Mesodermal cell (in vitro differentiated cells): Measurements from ENCODE around the gene P2RY8.
"Not testable (repeated sequence)": the region's sequence is repeated elsewhere in the genome, so short reads cannot be mapped to it uniquely, and the experiment has no call there.

ENCODE experiments used
- H3K27ac ChIP-seq: 2 replicates; pipeline ENCODE4 v1.7.0; 2013; ENCODE audit warnings: mild to moderate bottlenecking, low read depth, low read length, moderate library complexity; ENCODE audit not compliant: severe bottlenecking
- H3K36me3 ChIP-seq: 2 replicates; pipeline ENCODE4 v1.7.1; 2013; ENCODE audit warnings: mild to moderate bottlenecking, low read length, moderate library complexity; ENCODE audit not compliant: control insufficient read depth, insufficient read depth
- H3K4me1 ChIP-seq: one replicate; pipeline ENCODE4 v1.7.1; 2013; ENCODE audit warnings: mild to moderate bottlenecking, low read length; ENCODE audit not compliant: insufficient read depth, control insufficient read depth, poor library complexity, severe bottlenecking
- H3K4me3 ChIP-seq: 2 replicates; pipeline ENCODE4 v1.7.0; 2013; ENCODE audit warnings: low read length, control low read depth, mild to moderate bottlenecking; ENCODE audit not compliant: insufficient read depth, poor library complexity, severe bottlenecking; ENCODE audit errors: extremely low read depth
- H3K9me3 ChIP-seq: 2 replicates; pipeline ENCODE4 v1.7.1; 2013; ENCODE audit warnings: mild to moderate bottlenecking, low read length, moderate library complexity; ENCODE audit not compliant: control insufficient read depth
- WGBS, 2 experiments: methylation state at CpG; one replicate each; pipeline ENCODE4 v1.1.5; 2013; ENCODE audit warnings: missing lambda C conversion rate in 2 of 2; ENCODE audit not compliant: insufficient coverage in 2 of 2; 5-methylcytosine and 5-hydroxymethylcytosine counted together

P2RY8 gene

DNA sequence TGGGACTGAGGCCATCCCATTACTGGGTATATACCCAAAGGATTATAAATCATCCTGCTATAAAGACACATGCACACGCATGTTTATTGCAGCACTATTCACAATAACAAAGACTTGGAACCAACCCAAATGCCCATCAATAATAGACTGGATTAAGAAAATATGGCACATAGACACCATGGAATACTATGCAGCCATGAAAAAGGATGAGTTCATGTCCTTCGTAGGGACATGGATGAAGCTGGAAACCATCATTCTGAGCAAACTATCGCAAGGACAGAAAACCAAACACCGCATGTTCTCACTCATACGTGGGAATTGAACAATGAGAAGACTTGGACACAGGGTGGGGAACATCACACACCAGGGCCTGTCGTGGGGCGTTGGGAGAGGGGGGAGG, 27.1 kb upstream of the P2RY8 start:
- not testable (repeated sequence) for H3K36me3 ChIP-seq, H3K4me1 ChIP-seq, H3K27ac ChIP-seq, H3K9me3 ChIP-seq, H3K4me3 ChIP-seq
- WGBS, 2 experiments = 86% methylated on average over 4 to 5 of the region's 7 CpGs

DNA sequence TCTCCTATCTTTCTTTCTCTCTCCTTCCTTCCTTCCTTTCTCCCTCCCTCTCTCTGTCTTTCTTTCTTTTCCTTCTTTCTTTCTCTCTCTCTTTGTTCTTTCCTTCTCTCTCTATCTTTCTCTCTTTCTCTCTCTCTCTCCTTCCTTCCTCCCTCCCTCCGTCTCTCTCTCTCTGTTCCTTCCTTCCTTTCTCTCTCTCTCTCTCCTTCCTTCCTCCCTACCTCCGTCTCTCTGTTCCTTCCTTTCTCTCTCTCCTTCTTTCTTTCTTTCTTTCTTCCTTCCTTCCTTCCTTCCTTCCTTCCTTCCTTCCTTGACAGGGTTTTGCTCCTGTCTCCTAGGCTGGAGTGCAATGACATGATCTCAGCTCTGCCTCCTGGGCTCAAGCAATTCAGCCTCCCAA, 24.2 kb upstream of the P2RY8 start:
- WGBS, 2 experiments = 75 to 88% methylated on average over 1 to 2 of the region's 2 CpGs
- Histone ChIP-seq H3K4me1 (no peaks in the 10 kb centered on the region), H3K27ac (no peak overlapping the region), H3K4me3 (no peak overlapping the region), H3K36me3 (no peaks in the 10 kb centered on the region), H3K9me3 (no peaks in the 10 kb centered on the region)

DNA sequence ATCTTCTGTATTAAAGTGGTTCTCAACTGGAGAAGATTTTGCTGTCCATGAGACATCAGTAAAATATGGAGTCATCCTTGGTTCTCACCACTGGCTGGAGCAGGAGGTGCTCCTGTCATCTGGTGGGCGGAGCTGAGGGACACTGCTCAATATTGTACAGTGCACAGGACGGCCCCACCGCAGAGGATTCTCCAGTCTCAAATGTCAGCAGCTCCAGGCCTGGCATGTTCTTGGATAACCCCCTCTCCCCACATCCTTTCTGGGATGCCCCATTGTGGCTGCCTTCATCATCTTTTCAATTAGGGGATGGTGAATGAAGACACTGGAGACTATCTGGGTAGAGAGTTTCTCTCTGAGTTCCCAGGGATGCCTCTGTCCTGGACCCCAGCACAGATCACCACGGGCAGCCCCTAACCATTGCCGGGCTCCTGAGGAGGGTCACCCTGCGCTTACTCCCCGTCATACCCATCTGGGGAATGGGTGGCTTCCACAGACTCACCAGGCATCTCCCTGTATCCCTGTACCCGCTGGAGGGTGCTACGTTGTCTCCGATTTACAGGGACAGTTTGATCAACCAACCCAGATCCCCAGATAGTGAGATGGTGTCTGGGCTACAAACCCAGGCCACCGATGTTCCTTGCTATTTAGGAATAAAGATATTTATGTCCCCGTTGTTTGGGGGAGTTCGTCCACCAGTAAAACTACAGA, 21.9 kb upstream of the P2RY8 start:
- Histone ChIP-seq H3K36me3 (no peaks in the 10 kb centered on the region), H3K4me1 (no peaks in the 10 kb centered on the region), H3K9me3 (no peaks in the 10 kb centered on the region), H3K4me3 (no peak overlapping the region), H3K27ac (no peak overlapping the region)
- WGBS, 2 experiments = 78 to 85% methylated on average over 10 of the region's 13 CpGs

- H3K4me1 ChIP-seq, H3K27ac ChIP-seq, H3K4me3 ChIP-seq, H3K36me3 ChIP-seq, H3K9me3 ChIP-seq: not testable (repeated sequence)
These were observed 20.5 kb upstream of the P2RY8 start for GRCh38 chrX:1557442-1557841.

- Histone ChIP-seq H3K4me3 (no peak overlapping the region), H3K36me3 (no peaks in the 10 kb centered on the region), H3K27ac (no peak overlapping the region), H3K9me3 (no peaks in the 10 kb centered on the region), H3K4me1 (no peaks in the 10 kb centered on the region)
- 83 to 85% methylated on average over 4 to 5 of the region's 6 CpGs for WGBS, 2 experiments
These were observed 18.4 kb upstream of the P2RY8 start for GRCh38 chrX:1555370-1555769.

GRCh38 chrX:1554469-1555210, 17.7 kb upstream of the P2RY8 start:
- no peaks in the 10 kb centered on the region for H3K36me3 ChIP-seq
- 91 to 92% methylated on average over 16 to 18 of the region's 19 CpGs for whole genome bisulfite sequencing, 2 experiments
- H3K4me3 ChIP-seq = no peak overlapping the region
- no peak overlapping the region for H3K27ac ChIP-seq
- no peaks in the 10 kb centered on the region for H3K4me1 ChIP-seq
- no peaks in the 10 kb centered on the region for H3K9me3 ChIP-seq

- no peaks in the 10 kb centered on the region for H3K9me3 ChIP-seq
- 95 to 98% methylated on average over 3 of the region's 3 CpGs for WGBS, 2 experiments
- no peaks in the 10 kb centered on the region for H3K4me1 ChIP-seq
- no peak overlapping the region for H3K27ac ChIP-seq
- H3K36me3 ChIP-seq = no peaks in the 10 kb centered on the region
- H3K4me3 ChIP-seq = no peak overlapping the region
These were observed 15.1 kb upstream of the P2RY8 start for GRCh38 chrX:1551959-1552546.

DNA sequence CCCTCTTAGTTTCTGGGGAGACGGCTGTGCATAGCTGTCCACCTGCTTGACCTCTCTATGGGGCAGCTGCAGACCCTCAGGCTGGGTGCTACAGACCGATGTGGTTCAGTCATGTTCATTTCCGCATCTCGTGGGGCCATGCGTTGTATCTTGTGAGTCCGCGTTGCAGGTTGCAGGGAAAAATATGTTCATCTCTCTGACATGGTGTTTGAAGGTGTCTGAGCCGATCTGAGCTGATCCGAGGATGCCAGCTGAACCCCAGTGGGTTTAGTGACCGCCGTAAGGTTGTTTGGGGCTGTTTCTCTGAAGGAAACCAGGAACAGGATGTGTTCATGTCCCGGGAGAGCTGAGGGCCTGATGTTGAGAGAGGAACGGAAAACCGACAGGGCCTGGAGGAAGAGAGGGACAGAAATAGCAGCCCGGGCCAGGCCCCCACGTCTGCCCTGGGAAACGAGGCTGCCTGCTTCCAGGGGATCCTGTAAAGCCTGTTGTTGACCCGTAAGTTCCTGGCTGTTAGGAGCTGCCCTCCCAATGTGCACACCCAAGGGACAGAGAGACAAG, 9.8 kb upstream of the P2RY8 start:
- 89 to 92% methylated on average over 14 to 18 of the region's 18 CpGs for WGBS, 2 experiments
- Histone ChIP-seq H3K4me1 (no peaks in the 10 kb centered on the region), H3K9me3 (no peaks in the 10 kb centered on the region), H3K27ac (no peak overlapping the region), H3K4me3 (no peak overlapping the region), H3K36me3 (no peaks in the 10 kb centered on the region)

DNA sequence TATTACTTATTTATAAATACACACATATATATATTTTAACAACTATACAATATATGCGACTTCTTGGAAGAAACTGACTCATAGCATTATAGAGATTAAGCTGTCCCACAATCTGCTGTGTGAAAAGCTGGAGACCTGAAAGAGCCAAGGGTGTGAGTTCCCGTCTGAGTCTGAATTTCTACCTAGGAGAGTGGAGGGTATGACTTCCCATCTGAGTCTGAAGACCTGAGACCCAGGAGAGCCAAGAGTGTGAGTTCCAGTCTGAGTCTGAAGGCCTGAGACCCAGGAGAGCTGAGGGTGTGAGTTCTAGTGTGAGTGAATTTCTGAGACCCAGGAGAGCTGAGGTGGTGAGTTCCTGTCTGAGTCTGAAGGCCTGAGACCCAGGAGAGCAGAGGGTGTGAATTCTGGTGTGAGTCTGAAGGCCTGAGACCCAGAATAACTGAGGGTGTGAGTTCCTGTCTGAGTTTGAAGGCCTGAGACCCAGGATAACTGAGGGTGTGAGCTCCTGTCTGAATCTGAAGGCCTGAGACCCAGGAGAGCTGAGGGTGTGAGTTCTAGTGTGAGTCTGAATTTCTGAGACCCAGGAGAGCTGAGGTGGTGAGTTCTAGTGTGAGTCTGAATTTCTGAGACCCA, 8.9 kb upstream of the P2RY8 start:
- 86 to 89% methylated on average over 1 of the region's 2 CpGs for WGBS, 2 experiments
- Histone ChIP-seq H3K36me3 (no peaks in the 10 kb centered on the region), H3K4me3 (no peak overlapping the region), H3K9me3 (no peaks in the 10 kb centered on the region), H3K4me1 (no peaks in the 10 kb centered on the region), H3K27ac (no peak overlapping the region)

DNA sequence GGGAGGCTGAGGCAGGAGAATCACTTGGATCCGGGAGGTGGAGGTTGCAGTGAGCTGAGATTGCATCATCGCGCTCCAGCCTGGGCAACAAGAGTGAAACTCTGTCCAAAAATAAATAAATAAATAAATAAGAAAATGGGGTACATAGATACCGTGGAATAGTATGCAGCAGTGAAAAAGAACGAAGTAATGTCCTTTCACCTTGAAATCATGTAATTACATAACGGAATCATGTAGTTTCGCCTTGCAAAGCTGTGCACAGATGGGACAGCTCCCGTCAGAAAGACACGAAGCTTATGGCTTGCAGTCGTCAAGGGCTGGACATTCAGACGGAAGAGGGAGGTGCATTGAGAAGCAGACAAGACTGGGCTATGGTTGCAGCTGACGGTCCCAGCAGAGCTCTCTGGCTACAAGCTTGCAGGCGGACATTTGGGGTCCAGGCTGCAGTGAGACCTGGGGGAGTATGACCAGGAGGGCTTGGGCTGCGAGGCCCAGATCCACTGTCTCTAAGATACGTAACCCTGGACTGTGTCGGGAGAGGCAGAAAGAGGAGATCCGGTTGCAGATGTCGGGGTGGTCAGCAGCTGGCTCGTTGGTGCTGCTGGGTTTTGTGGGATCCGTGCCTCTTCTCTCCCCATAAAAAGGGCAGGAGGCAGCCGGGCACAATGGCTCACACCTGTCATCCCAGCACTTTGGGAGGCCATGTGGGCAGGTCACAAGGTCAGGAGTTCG, 6.2 kb upstream of the P2RY8 start:
- H3K9me3 ChIP-seq = no peaks in the 10 kb centered on the region
- H3K27ac ChIP-seq = no peak overlapping the region
- no peak overlapping the region for H3K4me3 ChIP-seq
- H3K4me1 ChIP-seq = no peaks in the 10 kb centered on the region
- H3K36me3 ChIP-seq = no peaks in the 10 kb centered on the region
- WGBS, 2 experiments = 88 to 91% methylated on average over 17 to 20 of the region's 22 CpGs
